ENCODE results near the gene PLEKHG3.

DNA sequence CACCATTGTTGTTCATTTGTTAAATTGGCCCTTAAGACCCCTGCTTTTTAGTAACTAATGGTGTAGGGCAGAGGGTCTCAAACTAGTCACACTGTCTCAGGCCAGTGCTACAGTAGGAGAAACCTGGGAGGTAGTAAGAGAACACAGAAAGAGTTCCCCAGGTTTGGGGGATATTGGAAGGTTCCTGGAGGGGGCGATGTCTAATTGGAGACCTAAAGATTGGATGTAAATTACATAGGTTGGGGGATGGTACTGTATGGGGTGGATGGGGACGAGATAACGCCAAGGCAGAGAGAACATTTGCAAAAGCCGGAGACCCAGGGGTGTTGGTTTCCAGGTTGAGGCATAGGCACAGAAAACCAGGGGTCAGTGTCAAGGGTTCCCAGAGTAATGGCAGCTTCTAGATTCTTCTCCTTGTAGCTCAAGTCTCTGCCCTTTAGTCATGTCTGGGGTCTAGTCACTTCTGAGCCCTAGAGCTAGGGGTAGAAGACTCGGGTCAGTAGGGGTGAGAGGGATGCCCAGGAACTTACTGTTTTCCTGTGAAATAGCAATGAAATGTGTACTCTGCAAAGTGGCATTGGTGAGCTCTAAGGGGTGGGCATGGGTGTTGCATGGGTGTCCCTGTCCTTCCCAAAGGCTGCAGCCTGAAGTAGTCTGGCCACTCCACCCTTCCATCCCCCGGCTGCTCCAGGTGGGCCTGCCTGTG lies 21.8 kb downstream of the PLEKHG3 start:
- TF ChIP-seq, protein P1, sequence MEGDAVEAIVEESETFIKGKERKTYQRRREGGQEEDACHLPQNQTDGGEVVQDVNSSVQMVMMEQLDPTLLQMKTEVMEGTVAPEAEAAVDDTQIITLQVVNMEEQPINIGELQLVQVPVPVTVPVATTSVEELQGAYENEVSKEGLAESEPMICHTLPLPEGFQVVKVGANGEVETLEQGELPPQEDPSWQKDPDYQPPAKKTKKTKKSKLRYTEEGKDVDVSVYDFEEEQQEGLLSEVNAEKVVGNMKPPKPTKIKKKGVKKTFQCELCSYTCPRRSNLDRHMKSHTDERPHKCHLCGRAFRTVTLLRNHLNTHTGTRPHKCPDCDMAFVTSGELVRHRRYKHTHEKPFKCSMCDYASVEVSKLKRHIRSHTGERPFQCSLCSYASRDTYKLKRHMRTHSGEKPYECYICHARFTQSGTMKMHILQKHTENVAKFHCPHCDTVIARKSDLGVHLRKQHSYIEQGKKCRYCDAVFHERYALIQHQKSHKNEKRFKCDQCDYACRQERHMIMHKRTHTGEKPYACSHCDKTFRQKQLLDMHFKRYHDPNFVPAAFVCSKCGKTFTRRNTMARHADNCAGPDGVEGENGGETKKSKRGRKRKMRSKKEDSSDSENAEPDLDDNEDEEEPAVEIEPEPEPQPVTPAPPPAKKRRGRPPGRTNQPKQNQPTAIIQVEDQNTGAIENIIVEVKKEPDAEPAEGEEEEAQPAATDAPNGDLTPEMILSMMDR (IDR thresholded peaks at IDR 0.05), result no peak
- TF ChIP-seq POLR2A (IDR thresholded peaks at IDR 0.05), result no peak
